ENCODE results near the gene E2F4. TPM values are rescaled to one million over a fixed set of nuclear protein-coding genes. Genes with fewer than 3 reads are reported as not detected.

Gene E2F4
- total and polyA plus RNA-seq, 2 of the 13 experiments (the other 11 are each of a cell fraction or from before 2014, with no cell fraction given), result 84.8 to 91.2 TPM

DNA sequence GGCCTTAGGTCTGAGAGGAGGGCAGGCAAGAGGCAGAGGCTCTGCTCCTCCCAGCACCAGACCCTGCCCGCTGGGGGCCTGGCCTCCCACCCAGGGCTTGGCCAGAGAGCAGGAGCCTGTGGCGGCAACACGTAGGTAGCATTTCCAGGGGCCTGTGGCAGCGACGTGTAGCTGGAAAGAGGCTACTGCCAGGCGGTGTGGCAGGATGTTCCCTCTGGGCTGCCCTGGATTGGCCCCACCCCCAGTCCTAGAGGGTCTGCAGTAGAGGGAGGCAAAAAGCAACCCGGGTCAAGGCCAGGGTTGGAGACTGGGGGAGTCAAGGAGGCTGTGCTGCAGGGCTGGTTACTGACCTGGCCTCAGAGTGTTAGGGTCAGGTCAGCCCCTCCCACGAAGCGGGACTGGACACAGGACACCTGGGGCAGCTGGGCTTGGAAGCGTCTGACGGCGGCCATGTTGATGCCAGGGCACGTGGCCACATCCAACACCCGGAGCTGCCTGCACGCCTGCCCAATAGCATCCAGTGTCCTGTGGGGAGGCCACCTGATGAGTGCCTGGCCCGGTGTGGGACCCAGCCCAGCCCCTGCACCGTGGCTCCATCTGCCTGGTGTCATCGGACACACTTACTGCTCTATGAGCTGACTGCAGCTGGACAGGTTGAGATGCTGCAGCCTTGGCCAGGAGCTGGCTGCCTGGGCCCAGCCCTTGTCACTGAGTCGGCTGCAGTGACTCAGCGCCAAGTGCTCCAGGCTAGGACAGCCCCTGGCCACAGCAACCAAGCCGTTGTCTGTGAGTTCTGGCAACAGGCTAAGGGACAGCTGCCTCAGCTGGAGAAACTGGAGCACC, 15.5 kb downstream of the E2F4 start (continued):
- TF ChIP-seq THRA (CRISPR knock-in tag; IDR thresholded peaks at IDR 0.05; ENCODE audit: borderline replicate concordance) (peak; percentile 38; the same call in 1 of the 2 replicates), TBX2 (CRISPR knock-in tag; IDR thresholded peaks at IDR 0.05; ENCODE audit: borderline replicate concordance) (peak; percentile 49; the same call in 1 of the 2 replicates), ZNF607 (CRISPR knock-in tag; IDR thresholded peaks at IDR 0.05; ENCODE audit: borderline replicate concordance) (no peak), ERF (CRISPR knock-in tag; IDR thresholded peaks at IDR 0.05) (0 out of 2 replicates have a peak, but pooled peaks have one; percentile 14), THYN1 (CRISPR knock-in tag; IDR thresholded peaks at IDR 0.05; ENCODE audit: borderline replicate concordance, low read depth) (no peak), SATB2 (CRISPR knock-in tag; IDR thresholded peaks at IDR 0.05) (no peak), TCF7 (IDR thresholded peaks at IDR 0.05; ENCODE audit: low read depth) (no peak), KDM2A (CRISPR knock-in tag; IDR thresholded peaks at IDR 0.05; ENCODE audit: borderline replicate concordance, low read depth) (peak; percentile 73), LBX2 (CRISPR knock-in tag; IDR thresholded peaks at IDR 0.05; ENCODE audit: borderline replicate concordance) (peak; percentile 60; the same call in 1 of the 2 replicates), MEF2D (CRISPR knock-in tag; IDR thresholded peaks at IDR 0.05) (no peak), FOSL1 (CRISPR knock-in tag; IDR thresholded peaks at IDR 0.05; ENCODE audit: borderline replicate concordance) (no peak), GTF2F1 (IDR thresholded peaks at IDR 0.05; ENCODE audit: low read length) (no peak), HDAC1 (CRISPR knock-in tag; IDR thresholded peaks at IDR 0.05) (0 out of 2 replicates have a peak, but pooled peaks have one; percentile 28), YY1 (IDR thresholded peaks at IDR 0.05; ENCODE audit: insufficient read depth, insufficient replicate concordance, low read depth, low read length) (peak; percentile 77), ZNF776 (CRISPR knock-in tag; IDR thresholded peaks at IDR 0.05) (no peak), HNRNPL (IDR thresholded peaks at IDR 0.05; ENCODE audit: low read depth, low read length) (0 out of 2 replicates have a peak, but pooled peaks have one; percentile 12), RXRA (CRISPR knock-in tag; IDR thresholded peaks at IDR 0.05) (peak; percentile 51; the same call in 1 of the 2 replicates), AGO1 (IDR thresholded peaks at IDR 0.05; ENCODE audit: low read depth, low read length, poor library complexity, severe bottlenecking) (peak; percentile 81), ZNF274 (CRISPR knock-in tag; IDR thresholded peaks at IDR 0.05) (0 out of 2 replicates have a peak, but pooled peaks have one; percentile 14), SOX5 (CRISPR knock-in tag; IDR thresholded peaks at IDR 0.05; ENCODE audit: borderline replicate concordance) (no peak), ZMYM2 (CRISPR knock-in tag; IDR thresholded peaks at IDR 0.05) (0 out of 2 replicates have a peak, but pooled peaks have one; percentile 49)
- TF ChIP-seq, protein P1, sequence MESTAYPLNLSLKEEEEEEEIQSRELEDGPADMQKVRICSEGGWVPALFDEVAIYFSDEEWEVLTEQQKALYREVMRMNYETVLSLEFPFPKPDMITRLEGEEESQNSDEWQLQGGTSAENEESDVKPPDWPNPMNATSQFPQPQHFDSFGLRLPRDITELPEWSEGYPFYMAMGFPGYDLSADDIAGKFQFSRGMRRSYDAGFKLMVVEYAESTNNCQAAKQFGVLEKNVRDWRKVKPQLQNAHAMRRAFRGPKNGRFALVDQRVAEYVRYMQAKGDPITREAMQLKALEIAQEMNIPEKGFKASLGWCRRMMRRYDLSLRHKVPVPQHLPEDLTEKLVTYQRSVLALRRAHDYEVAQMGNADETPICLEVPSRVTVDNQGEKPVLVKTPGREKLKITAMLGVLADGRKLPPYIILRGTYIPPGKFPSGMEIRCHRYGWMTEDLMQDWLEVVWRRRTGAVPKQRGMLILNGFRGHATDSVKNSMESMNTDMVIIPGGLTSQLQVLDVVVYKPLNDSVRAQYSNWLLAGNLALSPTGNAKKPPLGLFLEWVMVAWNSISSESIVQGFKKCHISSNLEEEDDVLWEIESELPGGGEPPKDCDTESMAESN (CRISPR knock-in tag; conservative IDR thresholded peaks at IDR 0.05), result peak; percentile 48; the same call in 1 of the 2 replicates
- TF ChIP-seq, protein P2, sequence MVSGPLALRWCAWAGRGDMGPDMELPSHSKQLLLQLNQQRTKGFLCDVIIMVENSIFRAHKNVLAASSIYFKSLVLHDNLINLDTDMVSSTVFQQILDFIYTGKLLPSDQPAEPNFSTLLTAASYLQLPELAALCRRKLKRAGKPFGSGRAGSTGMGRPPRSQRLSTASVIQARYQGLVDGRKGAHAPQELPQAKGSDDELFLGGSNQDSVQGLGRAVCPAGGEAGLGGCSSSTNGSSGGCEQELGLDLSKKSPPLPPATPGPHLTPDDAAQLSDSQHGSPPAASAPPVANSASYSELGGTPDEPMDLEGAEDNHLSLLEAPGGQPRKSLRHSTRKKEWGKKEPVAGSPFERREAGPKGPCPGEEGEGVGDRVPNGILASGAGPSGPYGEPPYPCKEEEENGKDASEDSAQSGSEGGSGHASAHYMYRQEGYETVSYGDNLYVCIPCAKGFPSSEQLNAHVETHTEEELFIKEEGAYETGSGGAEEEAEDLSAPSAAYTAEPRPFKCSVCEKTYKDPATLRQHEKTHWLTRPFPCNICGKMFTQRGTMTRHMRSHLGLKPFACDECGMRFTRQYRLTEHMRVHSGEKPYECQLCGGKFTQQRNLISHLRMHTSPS (CRISPR knock-in tag; IDR thresholded peaks at IDR 0.05; ENCODE audit: low read depth), result 0 out of 2 replicates have a peak, but pooled peaks have one; percentile 37
